GM12878 (cell line): ENCODE measurements around the gene EPHB2.

Experiments
- BHLHE40 ChIP-seq, 2 experiments: fragments of 450-650 bp in 1 of 2; IDR thresholded peaks; 2 replicates each; pipeline ENCODE4 v1.6.1; 2011 to 2017; ENCODE audit warnings: low read depth in 2 of 2, borderline replicate concordance in 1 of 2, improper control_type of control experiment in 1 of 2, low read length in 1 of 2, mild to moderate bottlenecking in 1 of 2
- CBX5 ChIP-seq: sonication (generic); IDR thresholded peaks from 2 replicates; pipeline ENCODE4 v1.6.1; 2016; ENCODE audit warnings: low read depth, moderate library complexity, mild to moderate bottlenecking, inconsistent platforms
- CTCF ChIP-seq, 3 experiments: IDR thresholded peaks in 2 of 3; conservative IDR thresholded peaks in 1 of 3; 2 replicates each; pipeline ENCODE4 v1.5.1; 2011; ENCODE audit warnings: low read depth in 3 of 3, low read length in 3 of 3, mild to moderate bottlenecking in 3 of 3, control low read depth in 2 of 3, moderate library complexity in 2 of 3, inconsistent platforms in 1 of 3, mixed read lengths in 1 of 3; ENCODE audit not compliant: control insufficient read depth in 2 of 3, insufficient read depth in 1 of 3; ENCODE audit errors: extremely low read depth in 1 of 3
- EP300 ChIP-seq, 2 experiments: fragments of 150-350 bp in 1 of 2; IDR thresholded peaks; 2 replicates each; pipeline ENCODE4 v1.6.1; 2011 to 2012; ENCODE audit warnings: low read depth in 2 of 2, low read length in 2 of 2, borderline replicate concordance in 1 of 2, improper control_type of control experiment in 1 of 2, inconsistent platforms in 1 of 2; ENCODE audit not compliant: control insufficient read depth in 1 of 2
- FOS ChIP-seq: IDR thresholded peaks from 3 replicates; pipeline ENCODE4 v1.6.1; 2011; ENCODE audit warnings: borderline replicate concordance; ENCODE audit not compliant: insufficient read length; ENCODE audit errors: extremely low read depth
- NFYB ChIP-seq: IDR thresholded peaks from 2 replicates; pipeline ENCODE4 v1.6.1; 2011; ENCODE audit warnings: low read depth, mild to moderate bottlenecking, low read length, improper control_type of control experiment, moderate library complexity; ENCODE audit not compliant: insufficient read depth
- POLR2A ChIP-seq: IDR thresholded peaks from 2 replicates; pipeline ENCODE4 v1.6.1; 2011; ENCODE audit warnings: low read depth, mild to moderate bottlenecking, low read length
- POLR2AphosphoS5 ChIP-seq: IDR thresholded peaks from 2 replicates; pipeline ENCODE4 v1.6.1; 2011; ENCODE audit warnings: mild to moderate bottlenecking, low read length, inconsistent platforms
- RB1 ChIP-seq: fragments of 450-650 bp; formaldehyde crosslinking; IDR thresholded peaks from 2 replicates; pipeline ENCODE4 v1.6.1; 2017; ENCODE audit warnings: mild to moderate bottlenecking, borderline replicate concordance
- RFX5 ChIP-seq: IDR thresholded peaks from 2 replicates; pipeline ENCODE4 v1.6.1; 2011; ENCODE audit warnings: low read depth, low read length, improper control_type of control experiment
- SIX5 ChIP-seq: IDR thresholded peaks from 2 replicates; pipeline ENCODE4 v1.6.1; 2011; ENCODE audit warnings: mild to moderate bottlenecking, low read depth, low read length, moderate library complexity; ENCODE audit not compliant: severe bottlenecking
- SUPT20H ChIP-seq: IDR thresholded peaks from 2 replicates; pipeline ENCODE4 v1.6.1; 2011; ENCODE audit warnings: low read depth, mild to moderate bottlenecking, low read length, moderate library complexity, borderline replicate concordance; ENCODE audit not compliant: control insufficient read depth
- TBL1XR1 ChIP-seq: IDR thresholded peaks from 2 replicates; pipeline ENCODE4 v1.6.1; 2012; ENCODE audit warnings: low read depth, low read length, improper control_type of control experiment
- TCF12 ChIP-seq: IDR thresholded peaks from 2 replicates; pipeline ENCODE4 v1.6.1; 2011; ENCODE audit warnings: low read depth, mild to moderate bottlenecking, low read length

- TF ChIP-seq CTCF (IDR thresholded peaks at IDR 0.05 in 2 of 3, conservative IDR thresholded peaks at IDR 0.05 in 1 of 3; ENCODE audit: control insufficient read depth in 2 of 3, extremely low read depth in 1 of 3, insufficient read depth in 1 of 3, low read depth in 3 of 3, low read length in 3 of 3) (no peak), NFYB (no peak), TBL1XR1 (no peak), RB1 (no peak), CBX5 (no peak), POLR2AphosphoS5 (no peak), TCF12 (no peak), EP300 (IDR thresholded peaks at IDR 0.05; ENCODE audit: borderline replicate concordance in 1 of 2, control insufficient read depth in 1 of 2, low read depth in 2 of 2, low read length in 2 of 2) (no peak), SIX5 (no peak), FOS (no peak), POLR2A (no peak), BHLHE40 (IDR thresholded peaks at IDR 0.05; ENCODE audit: borderline replicate concordance in 1 of 2, low read depth in 2 of 2, low read length in 1 of 2) (no peak), SUPT20H (no peak), RFX5 (no peak)
Measured at GRCh38 chr1:22832414-22832786, 121.8 kb downstream of the EPHB2 start.
